NCI-H2171 (cell line): ENCODE results near the gene TTLL5.

Experiments used
- DNase-seq: peaks from one replicate; lab custom pipeline; 2025; lab: John Stamatoyannopoulos, UW

Gene TTLL5

DNA sequence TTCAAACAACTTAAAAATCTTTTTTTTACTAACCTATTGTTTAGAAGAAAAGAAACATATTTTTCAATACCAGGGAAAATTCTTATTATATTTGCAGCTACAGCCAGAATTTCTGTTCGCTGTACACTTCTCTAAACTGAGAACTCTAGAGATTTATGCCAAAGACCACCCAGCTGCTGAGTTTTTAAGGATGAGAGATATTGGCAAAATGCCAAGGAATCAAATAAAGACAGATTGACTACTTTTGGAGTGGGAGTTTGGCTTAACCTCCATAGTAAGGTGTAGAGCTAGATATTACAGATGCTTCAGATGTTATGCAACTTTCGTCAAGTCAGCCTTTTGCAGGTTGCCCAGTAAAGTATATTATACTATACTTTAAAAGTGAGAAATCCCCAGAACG, 71.8 kb downstream of the TTLL5 start:
- DNase-seq, result peak; percentile 27

DNA sequence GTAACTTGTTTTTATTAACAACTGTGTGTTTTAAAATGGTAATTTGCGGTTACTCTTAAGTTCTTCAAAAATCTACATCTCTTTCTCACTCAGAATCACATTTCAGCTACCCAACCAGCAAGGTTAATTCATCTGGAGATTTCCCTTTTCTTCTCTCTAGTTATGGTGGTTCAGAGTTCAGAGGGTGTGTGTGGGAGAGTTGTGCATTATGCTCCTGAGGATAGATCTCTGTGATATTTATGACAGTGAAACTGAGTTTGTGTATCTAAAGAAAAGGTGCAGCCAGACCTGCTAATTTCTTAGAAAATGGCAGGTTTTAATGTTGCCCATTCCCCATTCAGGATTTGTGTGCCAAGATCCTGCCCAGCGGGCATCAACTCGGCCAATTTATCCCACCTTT, 73.8 kb downstream of the TTLL5 start:
- DNase-seq, result no peak

DNA sequence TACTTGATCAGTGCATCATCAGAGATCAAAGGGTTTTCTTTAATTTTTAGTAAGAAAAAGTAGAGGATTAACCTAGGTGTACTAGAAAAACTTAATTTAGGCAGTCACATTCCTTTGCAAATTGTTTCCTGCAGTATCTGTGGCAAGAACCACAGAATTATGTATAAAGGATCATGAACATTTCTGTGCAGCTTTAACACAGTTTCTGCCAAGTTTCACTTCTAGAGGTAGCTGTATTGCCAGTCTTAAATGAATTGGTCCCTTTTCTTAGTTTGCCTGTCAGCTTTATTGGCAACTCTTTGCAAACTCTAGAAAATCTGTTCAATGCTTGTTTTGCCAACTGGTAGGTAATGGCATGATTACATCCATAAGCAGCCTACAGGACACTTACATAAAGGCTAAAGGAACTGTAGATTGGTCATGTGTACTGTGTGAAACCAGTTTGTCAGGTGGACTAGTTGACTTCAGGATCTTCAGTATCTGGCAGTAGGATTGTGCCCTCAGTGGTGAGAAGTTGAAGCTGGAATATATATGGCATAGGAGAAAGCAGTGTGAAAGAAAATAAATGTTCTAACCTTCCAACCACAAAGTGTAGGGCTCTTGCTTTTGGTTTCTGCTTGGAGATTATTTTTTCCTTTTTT, 75.9 kb downstream of the TTLL5 start:
- DNase-seq, result no peak

DNA sequence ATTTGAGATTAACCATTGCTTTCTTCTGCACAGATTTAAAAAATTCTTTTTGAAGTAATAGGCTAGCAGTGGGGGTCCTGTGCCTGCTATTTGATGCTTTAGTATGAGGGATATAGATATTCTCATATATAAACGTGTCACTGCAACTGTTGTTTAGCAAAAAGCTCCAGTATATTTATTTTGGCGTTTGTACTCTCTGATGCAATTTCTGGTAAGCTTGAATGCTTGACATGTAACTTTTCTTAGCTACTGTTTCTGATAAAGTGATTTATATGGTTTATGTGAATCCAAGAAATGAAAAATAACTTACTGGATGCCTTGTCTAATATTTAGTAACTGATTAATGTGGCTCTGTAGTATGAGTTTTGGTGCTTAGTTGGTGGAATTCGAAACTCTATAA, 77.1 kb downstream of the TTLL5 start:
- DNase-seq, result no peak

DNA sequence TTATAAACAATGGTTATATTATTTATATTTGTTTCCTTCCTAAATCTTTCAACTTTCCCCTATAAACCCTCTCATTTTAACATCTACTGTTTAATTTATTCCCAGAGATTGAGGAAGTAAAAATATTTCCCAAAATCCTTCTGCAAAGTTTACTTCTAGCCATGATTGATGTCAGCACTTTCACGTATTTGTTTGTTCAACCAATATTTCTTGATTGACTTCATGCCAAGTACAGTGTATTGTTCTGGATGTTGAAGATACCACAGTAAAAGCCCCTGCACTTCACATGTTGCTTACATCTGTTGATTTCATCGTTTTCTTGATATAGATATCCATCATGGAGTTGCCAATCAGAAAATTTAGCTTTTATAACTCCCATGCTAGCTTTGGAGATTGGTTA, 81.8 kb downstream of the TTLL5 start:
- no peak for DNase-seq

DNA sequence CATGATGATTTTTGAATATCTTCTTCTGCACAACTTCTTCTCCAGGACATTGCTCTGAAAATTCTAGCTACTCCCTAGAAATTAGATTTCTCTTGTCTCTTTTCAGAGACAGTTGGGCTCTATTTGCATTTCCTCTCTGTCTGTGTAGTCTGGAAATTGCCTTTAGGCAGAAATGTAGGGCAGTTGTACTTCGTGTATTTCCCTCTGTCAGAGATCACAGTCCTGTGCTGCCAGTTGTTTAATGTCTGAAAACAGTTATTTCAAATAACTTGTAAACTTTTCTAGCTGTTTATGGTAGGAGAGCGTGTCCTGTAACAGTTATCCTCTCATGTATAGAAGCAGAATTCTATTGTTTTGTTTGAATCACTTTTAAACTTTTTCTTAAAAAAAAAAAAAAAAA, 86.9 kb downstream of the TTLL5 start:
- no peak for DNase-seq

DNA sequence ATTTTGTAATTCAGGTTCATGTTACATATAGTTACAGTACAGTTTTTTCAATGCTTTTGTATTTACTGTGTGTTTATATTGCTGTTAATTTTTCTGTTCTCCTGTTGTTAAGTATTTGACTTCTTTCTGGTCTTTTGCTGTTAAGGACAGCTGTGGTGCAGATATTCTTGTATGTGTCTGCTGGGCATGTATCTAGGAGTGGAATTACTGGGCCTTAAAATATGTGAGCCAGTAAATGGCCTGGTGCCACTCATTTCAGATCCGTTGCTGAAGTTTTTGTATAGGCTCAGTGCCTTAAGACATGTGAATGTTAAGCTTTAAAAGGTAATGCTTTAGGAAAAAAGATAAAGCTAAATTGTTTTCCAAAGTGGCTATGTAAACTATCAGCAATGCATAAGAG, 87.3 kb downstream of the TTLL5 start:
- DNase-seq, result no peak

DNA sequence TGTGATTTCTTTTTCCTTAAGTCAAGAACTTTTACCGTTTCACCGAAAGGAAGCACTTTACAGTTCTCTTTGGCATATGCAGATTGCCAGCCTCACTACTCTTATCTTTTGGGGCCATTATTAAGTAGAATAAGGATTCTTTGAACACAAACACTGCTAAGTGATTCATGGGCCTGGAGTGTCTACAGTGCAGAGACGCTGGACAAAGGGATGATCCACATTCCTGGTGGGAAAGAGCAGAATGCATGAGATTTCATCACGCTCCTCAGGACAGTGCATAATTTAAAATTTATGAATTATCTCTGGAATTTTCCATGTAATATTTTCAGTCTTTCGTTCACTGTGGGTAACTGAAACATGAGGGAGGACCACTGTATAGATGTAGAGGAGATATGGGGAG, 90.2 kb downstream of the TTLL5 start:
- DNase-seq, result no peak

DNA sequence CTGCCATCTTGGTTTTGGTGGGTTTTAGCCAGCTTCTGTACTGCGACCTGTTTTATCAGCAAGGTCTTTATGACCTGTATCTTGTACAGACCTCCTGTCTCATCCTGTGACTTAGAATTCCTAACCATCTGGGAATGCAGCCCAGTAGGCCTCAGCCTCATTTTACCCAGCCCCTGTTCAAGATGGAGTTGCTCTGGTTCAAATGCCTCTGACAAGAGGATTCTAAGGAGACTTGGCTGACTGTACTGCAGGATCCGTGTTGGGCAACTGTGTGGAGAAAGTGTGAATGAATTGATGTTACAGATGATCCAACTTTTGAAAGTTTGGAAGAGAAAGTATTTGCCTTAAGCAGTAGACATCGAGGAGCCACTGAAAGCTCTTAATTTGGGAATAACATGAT, 91.0 kb downstream of the TTLL5 start:
- no peak for DNase-seq

DNA sequence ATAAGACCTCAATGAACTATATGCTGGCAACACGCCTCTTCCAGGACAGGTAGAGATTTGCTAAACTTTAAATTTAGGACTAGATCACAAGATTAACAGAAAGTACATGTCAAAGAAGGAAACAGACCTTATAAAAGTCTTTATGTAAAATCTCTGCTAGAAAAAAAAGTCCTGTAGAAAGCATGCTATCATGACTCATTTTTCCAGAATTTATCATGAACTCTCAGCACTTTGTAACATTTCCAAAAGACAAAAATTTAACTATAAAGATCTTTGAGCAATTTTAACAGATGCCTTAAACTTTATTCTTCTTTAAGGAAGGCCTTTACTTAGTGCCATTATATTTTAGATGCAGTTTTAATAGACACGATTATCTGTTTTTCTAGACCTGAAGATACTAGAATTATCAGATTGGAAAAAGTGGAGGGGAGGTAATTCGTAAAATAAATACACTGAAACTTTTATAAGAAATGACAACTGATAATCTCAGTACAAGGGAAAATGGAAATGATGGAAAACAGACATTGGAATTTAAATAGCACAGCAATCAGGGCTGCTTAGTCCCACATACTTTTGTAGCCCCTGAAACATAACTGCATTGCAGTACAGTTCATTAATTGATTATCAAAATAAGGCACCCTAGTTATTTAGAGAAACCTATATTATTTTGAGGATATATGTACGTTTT, 92.0 kb downstream of the TTLL5 start:
- DNase-seq, result no peak

DNA sequence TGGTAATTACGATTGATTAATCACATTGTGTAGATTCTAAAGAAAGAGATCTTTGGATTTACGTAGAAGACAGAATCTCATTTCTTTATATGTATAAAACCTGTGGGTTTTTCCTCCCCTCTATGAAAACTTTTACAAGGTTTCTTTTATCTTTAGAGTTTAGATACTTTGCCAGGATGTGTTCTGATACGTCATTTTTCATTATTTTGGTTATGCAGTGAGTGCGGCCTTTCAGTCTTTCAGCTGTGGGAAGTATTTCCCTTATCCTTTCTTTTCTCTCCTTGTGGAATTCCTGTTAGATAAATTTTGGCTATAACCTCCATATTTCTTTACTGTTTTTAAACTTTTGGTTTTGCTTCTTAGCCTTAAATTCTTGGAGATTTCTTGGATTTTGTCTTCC, 92.7 kb downstream of the TTLL5 start:
- DNase-seq, result no peak

DNA sequence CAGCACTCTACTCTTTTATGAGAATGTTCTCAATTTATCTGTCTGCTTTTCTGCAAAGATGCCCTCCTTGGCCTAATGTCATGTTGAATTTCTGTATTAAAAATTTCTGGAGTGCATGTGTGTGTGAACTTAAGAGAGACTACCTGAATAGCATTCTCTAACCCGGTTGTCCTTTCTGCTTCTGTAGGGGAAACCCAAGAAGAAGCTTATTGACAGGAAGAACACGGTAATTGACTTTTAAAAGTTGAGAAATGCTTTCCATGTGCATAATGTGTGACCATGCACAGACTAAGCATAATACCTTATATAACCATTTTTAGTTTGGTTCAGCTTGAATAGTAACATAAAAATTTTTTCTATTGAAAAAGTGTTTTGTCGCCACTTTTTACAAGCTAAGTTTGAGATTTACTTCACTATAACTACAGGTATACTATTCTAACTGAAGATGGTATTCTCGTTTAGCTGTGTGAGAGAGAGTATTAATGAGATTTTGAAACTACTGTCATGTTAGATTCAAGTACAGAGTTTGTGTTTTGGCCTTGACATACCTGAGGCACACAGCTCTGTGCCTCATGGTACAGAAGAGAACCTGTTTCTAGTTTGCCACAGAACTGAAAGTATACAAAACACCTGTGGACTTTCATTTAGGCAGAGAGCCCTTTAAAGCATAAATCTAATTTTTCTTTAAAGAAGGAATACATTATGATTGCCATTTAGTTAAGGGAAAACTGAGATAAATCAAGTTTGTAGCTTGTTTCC, 96.8 kb downstream of the TTLL5 start:
- no peak for DNase-seq

DNA sequence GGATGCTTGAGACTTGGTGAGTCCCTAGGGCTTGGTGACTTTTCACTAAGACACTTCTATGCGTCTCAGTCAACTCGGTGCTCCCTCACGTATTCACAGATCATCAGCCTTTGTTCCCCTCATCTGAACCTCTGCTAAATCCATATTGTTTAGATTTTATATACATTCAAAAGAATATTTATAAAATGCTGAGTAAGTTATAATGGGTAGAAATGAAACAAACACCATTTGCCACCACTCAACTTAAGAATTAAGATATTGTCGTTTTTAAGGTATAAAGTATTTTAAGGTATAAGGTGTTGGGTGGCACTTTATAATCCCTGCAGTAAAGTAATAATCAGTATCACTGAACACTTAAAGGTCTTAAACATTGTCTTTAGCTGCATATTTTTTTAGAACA, 103.0 kb downstream of the TTLL5 start:
- DNase-seq, result no peak

DNA sequence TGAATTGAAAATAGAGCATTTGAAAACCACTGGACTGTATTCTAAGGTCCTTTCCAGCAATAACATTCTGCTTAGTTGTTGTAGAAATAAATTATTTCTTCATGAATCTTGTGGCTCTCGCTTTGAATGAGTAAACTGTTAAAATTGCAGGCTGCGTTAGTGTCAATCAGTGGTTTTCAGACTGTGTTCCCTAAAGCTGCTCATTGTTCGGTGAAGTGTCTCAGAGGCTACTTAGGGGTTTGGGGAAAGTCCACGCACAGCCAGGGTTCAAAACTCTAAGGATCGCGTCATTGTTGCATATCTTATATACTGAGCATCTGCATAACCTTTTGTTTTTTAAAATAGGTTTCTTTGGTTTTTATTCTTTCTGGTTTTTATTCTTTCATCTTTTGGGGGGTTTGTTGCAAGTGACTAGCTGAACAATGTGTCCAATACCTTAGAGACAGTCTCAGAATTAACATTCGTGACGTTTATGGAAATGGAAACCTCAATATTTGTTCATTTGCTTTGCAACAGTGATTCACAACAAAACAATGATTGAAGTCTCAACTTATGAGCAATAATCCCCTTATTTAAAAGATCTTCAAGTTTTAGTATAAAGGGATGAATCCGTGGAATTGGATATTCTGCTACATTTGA, 108.1 kb downstream of the TTLL5 start:
- no peak for DNase-seq

DNA sequence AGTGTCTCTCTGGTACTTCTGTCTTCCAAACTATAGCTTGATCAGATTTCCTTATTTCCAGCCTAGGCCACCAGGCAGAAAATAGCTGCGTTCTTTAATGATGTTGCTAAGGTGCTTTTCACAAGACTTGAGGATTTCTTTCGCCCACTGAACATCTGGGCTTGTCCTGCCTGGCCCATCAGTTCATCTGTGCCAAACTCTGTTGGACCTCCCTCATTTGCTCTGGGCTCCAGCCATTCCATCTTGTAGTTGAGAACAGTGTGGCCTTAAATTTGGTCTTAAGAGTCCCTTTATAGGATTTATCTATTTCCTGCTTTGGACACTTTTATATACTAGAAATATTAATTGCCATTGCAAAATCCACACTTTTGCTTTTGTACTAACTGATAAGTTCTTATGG, 109.6 kb downstream of the TTLL5 start:
- no peak for DNase-seq

DNA sequence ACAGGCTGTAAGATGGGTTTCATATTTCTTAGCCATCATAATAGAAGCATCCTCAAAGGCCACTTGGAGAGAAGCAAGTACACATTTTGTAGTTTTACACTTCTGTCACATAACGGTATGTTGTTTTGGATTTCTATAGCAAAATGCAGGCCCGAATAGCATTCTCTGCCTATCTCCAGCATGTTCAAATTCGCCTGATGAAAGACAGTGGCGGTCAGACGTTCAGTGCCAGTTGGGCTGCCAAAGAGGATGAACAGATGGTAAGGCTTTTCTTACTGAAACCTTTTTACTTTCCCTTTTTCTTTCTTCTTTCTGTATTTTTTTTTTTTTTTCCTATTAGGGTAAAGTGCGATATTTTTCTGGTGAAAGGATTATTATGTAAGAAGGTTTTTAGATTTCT, 110.5 kb downstream of the TTLL5 start:
- DNase-seq, result no peak

DNA sequence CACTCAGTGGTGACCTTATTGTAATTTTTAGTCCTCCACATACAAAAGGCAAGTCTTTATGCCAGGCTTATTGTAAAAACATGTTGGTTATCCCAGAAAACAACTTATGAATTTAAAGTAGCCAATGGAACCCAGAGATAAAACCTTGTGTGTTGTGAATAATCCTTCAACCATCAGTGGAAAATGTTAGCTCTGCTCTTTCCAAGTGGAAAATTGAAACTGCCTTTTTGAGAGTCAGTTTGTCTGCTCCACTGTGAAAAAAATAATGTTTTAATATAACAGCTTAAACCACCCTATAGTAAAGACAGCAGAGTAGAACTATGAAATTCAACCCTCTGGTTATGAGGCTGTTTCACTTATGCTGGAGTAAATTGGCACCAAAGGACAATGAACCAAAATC, 112.0 kb downstream of the TTLL5 start:
- no peak for DNase-seq

DNA sequence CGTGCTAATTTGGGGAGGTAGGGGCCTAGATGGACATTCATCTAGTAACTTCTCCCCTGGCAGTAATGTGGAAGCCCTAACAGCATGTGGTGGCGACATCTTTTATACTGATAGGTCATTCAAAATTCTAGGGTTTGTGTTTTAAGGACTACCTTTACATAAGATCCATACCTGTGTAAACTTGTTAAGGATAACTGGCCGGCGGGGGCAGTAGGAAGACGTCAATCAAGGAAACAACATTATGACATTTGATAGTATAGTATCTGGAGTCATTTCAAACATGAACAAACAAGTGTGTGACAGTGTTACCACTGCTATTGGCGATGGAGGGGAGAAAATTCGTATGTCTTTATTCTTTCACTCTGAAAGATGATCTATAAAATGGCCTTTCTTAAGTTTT, 120.0 kb downstream of the TTLL5 start:
- no peak for DNase-seq

DNA sequence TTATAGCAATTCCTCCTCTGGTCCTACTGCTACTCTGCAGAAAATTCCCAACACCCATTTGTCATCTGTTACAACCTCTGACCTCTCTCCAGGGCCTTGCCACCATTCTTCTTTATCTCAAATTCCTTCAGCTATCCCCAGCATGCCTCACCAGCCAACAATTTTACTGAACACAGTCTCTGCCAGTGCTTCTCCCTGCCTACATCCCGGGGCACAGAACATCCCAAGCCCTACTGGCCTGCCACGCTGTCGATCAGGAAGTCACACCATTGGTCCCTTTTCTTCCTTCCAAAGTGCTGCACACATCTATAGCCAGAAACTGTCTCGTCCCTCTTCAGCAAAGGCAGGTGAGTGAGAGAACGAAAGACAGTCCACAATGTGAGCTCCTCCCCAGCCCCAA, 122.1 kb downstream of the TTLL5 start:
- no peak for DNase-seq

DNA sequence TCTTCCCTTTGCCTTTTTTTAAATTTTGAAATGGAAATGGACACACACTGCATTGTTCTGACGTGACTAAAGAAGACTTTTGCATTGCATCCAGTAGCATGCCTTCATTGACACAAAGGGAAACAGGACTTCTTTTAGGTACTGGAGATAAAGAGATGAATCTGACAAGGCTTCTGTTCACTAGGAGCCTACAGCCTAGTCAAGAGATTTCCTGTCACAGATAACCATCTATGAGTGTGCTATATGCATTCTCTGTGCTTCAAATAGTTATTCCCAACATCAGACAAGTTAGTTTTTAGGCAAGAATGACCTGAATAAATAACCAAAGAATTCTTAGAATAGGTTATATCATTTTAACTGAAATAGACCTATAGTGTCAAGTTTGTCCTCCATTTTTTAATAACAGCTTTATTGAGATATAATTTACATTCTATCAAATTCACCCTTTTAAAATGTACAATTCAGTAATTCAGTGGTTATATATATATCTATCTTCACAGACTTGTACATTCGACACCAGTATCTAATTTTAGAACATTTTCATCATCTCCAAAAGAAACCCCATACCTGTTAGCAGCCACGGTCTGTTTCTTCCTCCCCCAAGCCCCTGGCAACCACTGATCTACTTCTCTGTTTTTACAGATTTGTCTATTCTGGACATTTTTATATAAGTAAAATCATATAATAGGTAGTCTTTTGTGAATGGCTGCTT, 122.7 kb downstream of the TTLL5 start:
- DNase-seq, result no peak

DNA sequence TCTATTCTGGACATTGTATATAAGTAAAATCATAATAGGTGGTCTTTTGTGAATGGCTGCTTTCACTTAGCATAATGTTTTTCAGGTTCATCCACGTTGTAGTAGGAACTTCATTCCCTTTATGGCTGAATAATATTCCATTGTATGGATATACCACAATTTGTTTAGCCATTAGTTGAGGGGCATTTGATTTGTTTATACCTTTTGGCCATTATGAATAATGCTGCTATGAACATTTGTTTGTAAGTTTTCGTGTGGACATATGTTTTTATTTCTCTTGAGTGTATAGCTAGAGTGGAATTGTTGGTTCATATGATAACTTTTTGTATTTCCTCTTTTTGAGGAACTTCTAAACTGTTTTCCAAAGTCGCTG, 123.3 kb downstream of the TTLL5 start:
- DNase-seq, result no peak

DNA sequence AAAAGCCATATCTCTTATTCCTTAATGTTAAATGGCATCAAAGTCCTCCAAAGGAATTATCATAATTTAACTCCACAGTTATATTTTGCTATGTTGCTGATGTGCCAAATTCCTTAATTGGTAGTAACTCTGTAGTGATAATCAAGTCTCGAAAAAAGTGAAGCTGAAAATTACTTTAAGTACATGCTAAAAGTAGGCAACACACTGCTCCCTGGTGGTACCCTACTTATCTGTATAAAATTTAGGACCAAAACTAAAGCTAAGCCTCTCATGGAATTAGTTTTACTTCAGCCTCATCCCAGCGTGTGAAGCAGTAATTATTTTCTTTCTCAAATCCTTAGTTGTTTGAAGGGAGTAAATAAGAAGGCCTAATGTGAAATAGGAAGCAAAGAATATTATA, 132.8 kb downstream of the TTLL5 start:
- no peak for DNase-seq
